ENCODE data around the gene MYH9.

GRCh38 chr22:36364255-36365019 is 23.3 kb downstream of the MYH9 start:
- TF ChIP-seq, protein P1, sequence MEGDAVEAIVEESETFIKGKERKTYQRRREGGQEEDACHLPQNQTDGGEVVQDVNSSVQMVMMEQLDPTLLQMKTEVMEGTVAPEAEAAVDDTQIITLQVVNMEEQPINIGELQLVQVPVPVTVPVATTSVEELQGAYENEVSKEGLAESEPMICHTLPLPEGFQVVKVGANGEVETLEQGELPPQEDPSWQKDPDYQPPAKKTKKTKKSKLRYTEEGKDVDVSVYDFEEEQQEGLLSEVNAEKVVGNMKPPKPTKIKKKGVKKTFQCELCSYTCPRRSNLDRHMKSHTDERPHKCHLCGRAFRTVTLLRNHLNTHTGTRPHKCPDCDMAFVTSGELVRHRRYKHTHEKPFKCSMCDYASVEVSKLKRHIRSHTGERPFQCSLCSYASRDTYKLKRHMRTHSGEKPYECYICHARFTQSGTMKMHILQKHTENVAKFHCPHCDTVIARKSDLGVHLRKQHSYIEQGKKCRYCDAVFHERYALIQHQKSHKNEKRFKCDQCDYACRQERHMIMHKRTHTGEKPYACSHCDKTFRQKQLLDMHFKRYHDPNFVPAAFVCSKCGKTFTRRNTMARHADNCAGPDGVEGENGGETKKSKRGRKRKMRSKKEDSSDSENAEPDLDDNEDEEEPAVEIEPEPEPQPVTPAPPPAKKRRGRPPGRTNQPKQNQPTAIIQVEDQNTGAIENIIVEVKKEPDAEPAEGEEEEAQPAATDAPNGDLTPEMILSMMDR (conservative IDR thresholded peaks at IDR 0.05; ENCODE audit: low read depth in 2 of 2) = no peak
- no peak for TF ChIP-seq POLR2AphosphoS5 (IDR thresholded peaks at IDR 0.05; ENCODE audit: low read depth)
- no peak for TF ChIP-seq EZH2 (IDR thresholded peaks at IDR 0.05; ENCODE audit: low read depth, unreplicated experiment)
- TF ChIP-seq, protein P2, sequence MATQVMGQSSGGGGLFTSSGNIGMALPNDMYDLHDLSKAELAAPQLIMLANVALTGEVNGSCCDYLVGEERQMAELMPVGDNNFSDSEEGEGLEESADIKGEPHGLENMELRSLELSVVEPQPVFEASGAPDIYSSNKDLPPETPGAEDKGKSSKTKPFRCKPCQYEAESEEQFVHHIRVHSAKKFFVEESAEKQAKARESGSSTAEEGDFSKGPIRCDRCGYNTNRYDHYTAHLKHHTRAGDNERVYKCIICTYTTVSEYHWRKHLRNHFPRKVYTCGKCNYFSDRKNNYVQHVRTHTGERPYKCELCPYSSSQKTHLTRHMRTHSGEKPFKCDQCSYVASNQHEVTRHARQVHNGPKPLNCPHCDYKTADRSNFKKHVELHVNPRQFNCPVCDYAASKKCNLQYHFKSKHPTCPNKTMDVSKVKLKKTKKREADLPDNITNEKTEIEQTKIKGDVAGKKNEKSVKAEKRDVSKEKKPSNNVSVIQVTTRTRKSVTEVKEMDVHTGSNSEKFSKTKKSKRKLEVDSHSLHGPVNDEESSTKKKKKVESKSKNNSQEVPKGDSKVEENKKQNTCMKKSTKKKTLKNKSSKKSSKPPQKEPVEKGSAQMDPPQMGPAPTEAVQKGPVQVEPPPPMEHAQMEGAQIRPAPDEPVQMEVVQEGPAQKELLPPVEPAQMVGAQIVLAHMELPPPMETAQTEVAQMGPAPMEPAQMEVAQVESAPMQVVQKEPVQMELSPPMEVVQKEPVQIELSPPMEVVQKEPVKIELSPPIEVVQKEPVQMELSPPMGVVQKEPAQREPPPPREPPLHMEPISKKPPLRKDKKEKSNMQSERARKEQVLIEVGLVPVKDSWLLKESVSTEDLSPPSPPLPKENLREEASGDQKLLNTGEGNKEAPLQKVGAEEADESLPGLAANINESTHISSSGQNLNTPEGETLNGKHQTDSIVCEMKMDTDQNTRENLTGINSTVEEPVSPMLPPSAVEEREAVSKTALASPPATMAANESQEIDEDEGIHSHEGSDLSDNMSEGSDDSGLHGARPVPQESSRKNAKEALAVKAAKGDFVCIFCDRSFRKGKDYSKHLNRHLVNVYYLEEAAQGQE (IDR thresholded peaks at IDR 0.05; ENCODE audit: unreplicated experiment) = no peak
- no peak for TF ChIP-seq EZH2phosphoT487 (IDR thresholded peaks at IDR 0.05; ENCODE audit: unreplicated experiment)
- TF ChIP-seq ETS1 (IDR thresholded peaks at IDR 0.05) = no peak
